Measurements from ENCODE around the gene LDLRAD3.

Gene LDLRAD3

DNA sequence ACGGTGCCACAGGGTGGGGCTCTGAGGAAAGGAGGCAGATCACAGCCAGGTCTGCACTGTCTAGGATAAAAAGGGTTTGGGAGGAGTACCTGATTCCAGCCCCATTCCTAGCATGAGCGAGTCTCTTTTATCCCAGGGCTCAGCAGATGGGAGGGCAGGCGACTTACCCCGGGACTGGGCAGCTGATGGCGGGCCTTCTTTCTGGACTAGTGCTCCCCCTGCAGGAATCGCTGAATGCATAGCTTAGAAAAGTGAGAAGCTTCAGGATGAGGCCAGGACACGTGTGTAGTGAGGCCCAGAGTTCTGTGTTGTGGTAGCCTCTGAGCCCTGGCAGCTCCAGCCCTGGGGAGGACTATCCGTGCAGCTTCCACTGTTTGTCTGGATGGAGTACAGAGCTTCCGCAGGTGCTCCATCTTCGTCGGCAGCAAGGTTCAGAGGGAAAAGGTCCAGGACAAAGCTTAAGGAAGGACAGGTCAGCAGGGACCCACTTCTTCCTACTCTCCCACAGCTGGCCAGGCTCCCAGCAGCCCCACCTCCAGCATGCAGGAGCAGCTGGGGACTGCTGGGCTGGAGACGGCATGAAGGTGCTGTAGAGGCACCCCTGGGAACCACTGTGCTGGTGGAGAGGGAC, 315.0 kb downstream of the LDLRAD3 start:
- Mint-ChIP-seq H3K4me3 (no peak overlapping the region), H3K4me1 (peaks cover 6% of the 10 kb centered on the region), H3K27ac (no peak overlapping the region), H3K36me3 (no peaks in the 10 kb centered on the region), H3K9me3 (no peaks in the 10 kb centered on the region)
- no peak for DNase-seq (ENCODE audit: low spot score in 2 of 2)
- ATAC-seq: peak; percentile 57

DNA sequence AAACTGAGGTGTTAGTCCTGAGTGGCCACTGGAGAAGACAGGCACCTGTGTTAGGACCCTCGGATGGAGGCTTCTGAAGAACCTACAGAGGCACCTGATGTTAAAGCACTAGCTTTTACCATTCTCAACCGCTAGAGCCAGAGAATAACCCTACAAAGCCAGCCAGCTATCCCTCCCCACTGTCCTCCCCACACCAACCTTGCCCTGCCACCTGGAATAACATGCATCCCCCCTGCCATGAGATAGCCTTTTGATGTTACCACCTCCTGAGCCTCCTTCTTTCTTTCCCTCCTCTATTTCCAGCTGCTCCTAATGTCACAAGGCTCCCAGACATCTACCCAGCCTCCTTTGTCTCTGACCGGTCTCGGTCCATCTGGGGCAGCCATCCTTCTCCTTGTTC, 317.2 kb downstream of the LDLRAD3 start:
- Mint-ChIP-seq H3K9me3 (no peaks in the 10 kb centered on the region), H3K27ac (no peak overlapping the region), H3K36me3 (no peaks in the 10 kb centered on the region), H3K4me3 (no peak overlapping the region), H3K4me1 (peaks cover 6% of the 10 kb centered on the region)
- no peak for DNase-seq (ENCODE audit: low spot score in 2 of 2)
- ATAC-seq: no peak

DNA sequence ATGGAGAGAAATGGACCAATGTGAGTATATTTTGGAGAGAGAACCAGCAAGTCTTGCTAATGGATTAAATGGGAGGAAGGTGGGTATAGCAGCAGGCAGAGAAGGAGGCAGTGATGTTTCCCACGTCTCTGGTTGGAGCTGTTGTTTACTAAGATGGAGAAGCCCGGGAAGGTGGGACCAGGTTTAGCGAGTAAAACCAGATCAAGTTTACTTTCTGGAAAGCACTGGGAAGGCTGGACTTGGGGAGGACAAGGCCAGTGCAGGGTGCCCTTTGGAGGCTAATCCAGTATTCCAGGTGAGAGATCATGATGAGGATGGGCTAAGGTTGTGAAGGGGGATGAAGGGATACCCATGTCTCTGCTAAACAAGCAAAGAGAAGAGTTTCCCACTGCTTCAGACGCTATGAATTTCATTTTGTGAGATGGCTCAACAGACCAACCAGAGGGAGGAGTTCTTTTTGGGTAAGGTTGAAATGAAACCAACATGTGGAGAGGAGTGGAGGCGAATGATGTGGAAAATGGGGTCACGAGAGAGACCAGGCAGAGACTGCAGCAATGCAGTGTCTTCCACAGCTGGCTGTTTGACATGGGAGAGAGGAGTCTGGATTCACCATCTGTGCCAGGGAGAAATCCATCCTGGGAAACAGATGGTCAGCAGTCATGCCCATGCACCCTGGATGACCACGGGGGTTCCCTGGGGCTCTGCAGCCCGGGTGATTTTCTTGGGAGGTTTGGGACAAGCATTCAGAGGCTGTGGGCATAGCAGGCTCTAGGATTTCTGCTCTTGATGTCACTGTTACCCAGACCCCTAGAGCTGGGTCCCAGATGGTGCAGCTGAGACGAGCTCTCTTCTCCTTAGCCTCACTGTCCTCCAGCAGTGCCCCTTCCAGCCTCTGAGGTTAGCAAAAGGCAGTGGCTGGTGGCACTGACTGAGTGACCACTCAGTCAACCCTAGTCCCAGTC, 320.4 kb downstream of the LDLRAD3 start:
- Mint-ChIP-seq H3K4me1 (no peaks in the 10 kb centered on the region), H3K36me3 (no peaks in the 10 kb centered on the region), H3K27ac (no peak overlapping the region), H3K4me3 (no peak overlapping the region), H3K9me3 (no peaks in the 10 kb centered on the region)
- DNase-seq (ENCODE audit: low spot score in 2 of 2): no peak
- ATAC-seq: no peak

DNA sequence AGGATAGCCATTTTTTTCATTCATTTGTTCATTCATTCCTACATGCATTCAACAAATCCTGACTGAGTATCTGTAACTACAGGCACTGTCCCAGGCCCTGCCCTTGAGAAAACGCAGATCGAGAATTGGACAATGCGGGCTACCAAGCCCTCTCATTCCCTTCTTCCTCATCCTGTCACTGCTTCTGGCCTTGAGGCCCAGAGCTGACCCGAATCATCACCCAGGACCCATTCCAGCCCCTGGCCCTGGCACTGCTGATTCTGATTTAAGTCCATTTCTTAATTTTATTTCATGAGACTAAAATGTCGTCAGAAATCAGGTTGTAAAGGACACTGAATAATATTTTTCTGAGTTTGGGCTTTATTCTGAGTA, 321.1 kb downstream of the LDLRAD3 start:
- H3K27ac Mint-ChIP-seq: no peak overlapping the region

DNA sequence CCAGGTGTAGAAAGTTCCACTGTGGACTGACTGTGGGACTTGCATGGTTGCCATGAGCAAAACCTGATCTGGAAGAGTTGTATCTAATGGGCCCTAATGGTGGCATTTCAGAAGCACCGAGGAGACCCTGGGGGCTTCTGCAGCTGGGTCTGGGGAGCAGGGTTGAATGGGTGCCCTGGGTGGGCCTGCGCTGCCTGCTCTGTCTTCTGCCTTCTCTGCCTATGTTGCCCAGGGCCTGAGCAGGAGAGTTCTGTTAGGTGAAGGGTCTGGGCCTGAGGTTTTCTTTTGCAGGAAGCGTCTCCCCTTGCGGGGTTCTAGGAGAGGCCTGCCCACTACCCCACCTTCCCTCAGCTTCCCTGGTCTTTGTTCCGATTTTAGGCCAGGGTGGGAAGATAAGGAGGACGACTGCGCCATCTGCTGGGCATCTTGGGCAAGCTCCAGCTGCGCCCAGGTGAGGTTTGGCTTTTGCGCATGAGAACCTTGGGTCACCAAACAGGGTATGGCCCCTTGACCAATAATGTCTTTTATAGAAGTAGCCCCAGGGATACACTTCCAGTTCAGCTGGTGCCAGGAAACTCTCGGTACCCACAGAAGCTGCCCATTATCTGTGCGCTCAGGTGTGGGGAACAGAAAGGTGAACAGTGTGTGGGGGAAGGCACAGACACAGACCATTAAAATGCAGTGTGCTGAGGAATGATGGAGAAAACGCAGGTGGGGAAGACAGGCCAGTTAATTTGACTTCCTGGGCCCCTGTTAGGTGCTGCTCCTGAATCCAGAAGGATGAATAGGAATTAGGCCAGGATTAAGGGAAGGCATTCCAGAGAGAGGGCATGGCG, 322.1 kb downstream of the LDLRAD3 start:
- peak; percentile 38 to 76 for DNase-seq (ENCODE audit: low spot score in 2 of 2)
- H3K27ac Mint-ChIP-seq: no peak overlapping the region
- H3K36me3 Mint-ChIP-seq: no peaks in the 10 kb centered on the region
- H3K4me1 Mint-ChIP-seq: no peaks in the 10 kb centered on the region
- H3K4me3 Mint-ChIP-seq: no peak overlapping the region
- peak; percentile 58 for ATAC-seq
- H3K9me3 Mint-ChIP-seq: no peaks in the 10 kb centered on the region

More for the DNA sequence above, 321.1 kb downstream of the LDLRAD3 start:
- Mint-ChIP-seq H3K36me3 (no peaks in the 10 kb centered on the region), H3K4me3 (no peak overlapping the region), H3K9me3 (no peaks in the 10 kb centered on the region), H3K4me1 (no peaks in the 10 kb centered on the region)
- ATAC-seq (no peak), DNase-seq (ENCODE audit: low spot score in 2 of 2) (no peak)

DNA sequence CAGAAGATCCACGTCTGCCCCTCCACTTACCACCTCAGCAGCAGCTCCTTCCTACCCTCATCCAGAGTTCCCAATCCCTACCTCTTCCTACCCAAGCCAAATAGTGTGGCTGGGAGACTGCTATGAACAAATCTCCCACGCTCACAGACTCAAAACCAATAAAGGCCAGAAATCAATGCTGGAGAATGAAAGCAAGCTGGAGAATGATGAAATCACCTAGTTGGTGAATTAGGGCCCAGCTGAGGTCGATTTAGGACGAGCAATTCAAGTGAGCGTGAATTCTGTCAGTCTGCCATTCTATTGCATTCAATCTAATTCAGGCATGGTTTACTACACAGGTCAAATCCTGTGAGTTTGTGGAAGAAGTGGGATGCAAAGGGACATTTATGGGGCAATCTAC, 322.9 kb downstream of the LDLRAD3 start:
- no peak for ATAC-seq
- Mint-ChIP-seq H3K4me3 (no peak overlapping the region), H3K4me1 (no peaks in the 10 kb centered on the region), H3K27ac (no peak overlapping the region), H3K36me3 (peaks cover 2% of the 10 kb centered on the region), H3K9me3 (no peaks in the 10 kb centered on the region)
- DNase-seq (ENCODE audit: low spot score in 2 of 2): no peak

DNA sequence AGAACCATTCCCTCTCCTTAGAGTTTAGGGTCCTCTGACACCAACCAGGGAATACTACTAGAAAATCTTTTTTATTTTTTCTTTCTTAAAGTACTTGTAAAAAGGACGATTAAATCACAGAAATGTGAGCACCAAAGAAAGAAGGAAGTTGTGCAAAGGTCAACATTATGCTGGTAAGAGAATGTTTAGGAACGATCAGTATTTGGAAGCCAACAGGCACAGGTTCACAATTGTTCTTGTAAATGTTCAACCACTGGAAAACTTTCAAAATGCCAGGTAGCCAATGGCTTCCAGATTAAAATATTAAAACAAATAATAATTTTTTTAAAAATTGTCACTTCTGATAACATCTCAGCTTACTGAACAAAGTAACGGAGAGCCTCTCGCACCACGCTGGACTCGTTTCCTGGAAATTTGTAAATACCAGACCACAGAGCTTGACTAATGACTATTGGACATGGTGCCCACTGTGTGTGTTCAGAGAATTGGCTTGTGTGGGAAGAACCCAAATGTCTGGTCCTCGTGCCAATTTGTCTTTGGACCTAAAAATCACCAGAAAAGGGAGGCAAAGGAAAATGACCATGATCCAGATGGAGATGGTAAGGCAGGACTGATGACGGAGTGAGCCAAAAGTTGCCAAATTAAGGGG, 324.6 kb downstream of the LDLRAD3 start:
- peaks cover 18% of the 10 kb centered on the region for H3K36me3 Mint-ChIP-seq
- no peak overlapping the region for H3K4me3 Mint-ChIP-seq
- H3K4me1 Mint-ChIP-seq: no peaks in the 10 kb centered on the region
- H3K9me3 Mint-ChIP-seq: no peaks in the 10 kb centered on the region
- H3K27ac Mint-ChIP-seq: no peak overlapping the region
- DNase-seq (ENCODE audit: low spot score in 2 of 2) (no peak), ATAC-seq (no peak)

DNA sequence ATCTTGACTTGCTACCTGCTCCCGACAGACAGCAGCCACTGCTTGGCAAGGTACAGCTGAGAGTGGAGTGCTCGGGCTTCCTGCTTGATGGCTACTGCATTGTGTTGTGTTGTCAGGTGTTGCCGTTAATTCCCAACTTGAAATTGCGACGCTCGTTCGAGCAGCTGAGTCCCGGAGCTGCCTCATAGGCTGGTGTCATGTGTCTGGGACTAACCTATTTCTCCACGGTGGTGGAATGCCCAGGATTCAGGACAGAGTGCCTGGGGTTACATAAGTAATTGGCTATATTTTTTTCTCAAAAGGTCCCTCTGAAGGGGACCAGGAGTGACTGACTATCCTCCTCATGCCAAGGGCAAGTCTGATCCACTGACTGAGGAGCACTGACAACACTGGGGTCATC, 326.8 kb downstream of the LDLRAD3 start:
- no peak for ATAC-seq
- H3K9me3 Mint-ChIP-seq: no peaks in the 10 kb centered on the region
- H3K4me3 Mint-ChIP-seq: no peak overlapping the region
- H3K4me1 Mint-ChIP-seq: no peaks in the 10 kb centered on the region
- H3K27ac Mint-ChIP-seq: no peak overlapping the region
- DNase-seq (ENCODE audit: low spot score in 2 of 2): no peak
- peaks cover 40% of the 10 kb centered on the region for H3K36me3 Mint-ChIP-seq

DNA sequence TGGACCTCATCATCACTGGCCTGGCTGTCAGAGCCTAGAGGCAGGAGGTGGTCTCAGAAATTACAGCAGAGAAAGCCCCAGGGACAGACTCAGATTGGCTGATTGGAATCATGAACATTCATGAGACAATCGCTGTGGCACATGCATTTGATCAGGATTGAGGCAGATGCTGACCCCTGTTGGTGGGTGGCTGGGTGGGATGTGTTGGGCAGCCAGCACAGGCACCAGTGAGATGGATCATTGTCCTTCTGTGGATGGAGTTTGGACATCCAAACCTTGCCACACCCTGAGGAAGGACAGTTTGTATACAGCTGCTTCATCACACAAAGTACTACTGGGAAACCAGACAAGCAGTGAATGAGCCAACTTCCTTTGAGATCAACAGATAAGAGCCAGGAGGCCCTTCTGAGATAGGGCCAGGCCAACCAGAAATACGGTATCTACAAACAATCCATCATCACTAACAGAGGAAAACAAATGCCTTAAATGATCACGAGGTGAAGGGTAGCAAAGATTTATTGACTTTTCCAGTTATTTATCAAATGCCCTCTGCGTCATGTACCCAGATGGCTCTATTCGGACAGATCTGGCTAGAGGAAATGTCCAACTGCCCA, 328.0 kb downstream of the LDLRAD3 start:
- Mint-ChIP-seq H3K4me3 (no peak overlapping the region), H3K27ac (no peak overlapping the region), H3K4me1 (no peaks in the 10 kb centered on the region), H3K36me3 (peaks cover 49% of the 10 kb centered on the region), H3K9me3 (no peaks in the 10 kb centered on the region)
- DNase-seq (ENCODE audit: low spot score in 2 of 2) (no peak), ATAC-seq (no peak)

DNA sequence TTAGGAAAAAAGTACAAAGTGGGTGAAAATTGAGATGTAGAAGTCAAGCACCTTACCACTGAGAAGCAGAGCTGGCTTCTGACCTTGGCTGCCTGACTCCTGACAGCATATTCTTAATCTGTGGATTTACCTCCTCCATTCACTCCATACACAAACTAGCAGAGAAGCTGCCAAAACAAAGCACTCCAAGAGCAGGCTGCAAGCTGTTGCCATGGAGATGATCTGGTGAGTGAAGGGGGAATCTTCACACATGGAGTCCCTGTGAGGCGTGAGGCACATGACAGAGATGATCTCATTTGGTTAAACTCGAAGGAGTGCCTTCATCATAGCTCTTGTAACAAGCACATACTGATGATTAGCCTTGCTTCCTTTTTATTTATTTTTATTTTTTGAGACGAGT, 329.2 kb downstream of the LDLRAD3 start:
- no peaks in the 10 kb centered on the region for H3K4me1 Mint-ChIP-seq
- ATAC-seq: no peak
- H3K36me3 Mint-ChIP-seq: peaks cover 59% of the 10 kb centered on the region
- DNase-seq (ENCODE audit: low spot score in 2 of 2): no peak
- no peaks in the 10 kb centered on the region for H3K9me3 Mint-ChIP-seq
- no peak overlapping the region for H3K27ac Mint-ChIP-seq
- H3K4me3 Mint-ChIP-seq: no peak overlapping the region

DNA sequence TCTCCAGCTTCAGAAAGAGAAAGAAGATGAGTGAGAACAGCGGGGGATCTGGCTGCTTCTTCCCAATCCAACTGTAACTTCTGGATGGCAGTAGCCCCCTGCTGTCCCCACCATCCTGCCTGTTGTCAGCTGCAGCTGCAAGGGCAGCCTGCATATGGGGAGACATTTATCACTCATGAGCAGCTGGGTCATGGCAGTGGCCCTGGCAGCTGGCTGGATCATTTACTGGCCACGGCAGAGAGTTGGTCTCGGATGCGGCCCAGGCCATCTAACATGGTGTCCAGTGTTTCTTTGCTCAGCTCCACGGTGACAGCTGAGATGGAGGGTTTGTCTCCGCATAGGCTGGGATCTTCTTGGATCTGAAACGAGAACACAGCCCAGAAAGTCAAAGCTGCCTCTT, 330.6 kb downstream of the LDLRAD3 start:
- no peak for ATAC-seq
- Mint-ChIP-seq H3K4me3 (no peak overlapping the region), H3K36me3 (peaks cover 60% of the 10 kb centered on the region), H3K9me3 (no peaks in the 10 kb centered on the region), H3K27ac (no peak overlapping the region), H3K4me1 (no peaks in the 10 kb centered on the region)
- DNase-seq (ENCODE audit: low spot score in 2 of 2): no peak

DNA sequence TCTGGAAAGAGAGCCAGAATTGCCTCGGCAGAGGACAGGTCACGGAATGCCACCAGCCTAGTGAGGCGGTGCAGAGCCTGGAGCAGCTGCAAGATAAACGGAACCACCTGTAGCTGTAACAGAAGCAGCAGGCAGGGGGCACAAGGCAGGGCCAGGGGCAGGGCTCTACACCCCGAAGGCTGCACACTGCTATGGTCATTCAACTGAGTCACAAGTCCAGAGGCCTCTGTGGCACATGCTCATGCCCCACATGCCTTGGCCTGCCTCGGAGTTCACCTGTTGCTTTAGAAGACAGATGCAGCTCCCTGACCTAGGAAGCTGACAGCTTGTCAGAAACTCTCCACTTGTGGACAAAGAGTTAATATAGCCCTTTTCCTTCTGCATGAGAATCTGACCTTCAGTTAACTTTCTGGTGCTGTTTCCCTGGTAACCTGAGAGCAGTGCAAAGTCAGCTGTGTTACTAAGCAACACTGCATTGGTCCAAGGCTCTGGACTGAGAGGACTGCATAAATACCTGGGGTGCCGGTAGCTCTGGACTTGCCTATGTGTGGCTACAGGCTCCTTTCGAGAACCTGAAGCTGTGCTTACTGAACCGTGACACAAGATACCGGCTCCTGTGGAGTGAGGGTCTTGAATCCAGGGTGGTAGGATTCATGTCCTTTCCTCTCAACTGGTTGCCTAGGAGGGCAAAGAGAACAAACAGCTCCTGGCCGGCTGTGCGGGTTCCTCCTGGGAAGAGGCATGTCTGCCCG, 334.8 kb downstream of the LDLRAD3 start:
- Mint-ChIP-seq H3K4me1 (peaks cover 13% of the 10 kb centered on the region), H3K9me3 (no peaks in the 10 kb centered on the region), H3K27ac (no peak overlapping the region), H3K4me3 (no peak overlapping the region), H3K36me3 (peaks cover 49% of the 10 kb centered on the region)
- DNase-seq (ENCODE audit: low spot score in 2 of 2) (no peak), ATAC-seq (no peak)

DNA sequence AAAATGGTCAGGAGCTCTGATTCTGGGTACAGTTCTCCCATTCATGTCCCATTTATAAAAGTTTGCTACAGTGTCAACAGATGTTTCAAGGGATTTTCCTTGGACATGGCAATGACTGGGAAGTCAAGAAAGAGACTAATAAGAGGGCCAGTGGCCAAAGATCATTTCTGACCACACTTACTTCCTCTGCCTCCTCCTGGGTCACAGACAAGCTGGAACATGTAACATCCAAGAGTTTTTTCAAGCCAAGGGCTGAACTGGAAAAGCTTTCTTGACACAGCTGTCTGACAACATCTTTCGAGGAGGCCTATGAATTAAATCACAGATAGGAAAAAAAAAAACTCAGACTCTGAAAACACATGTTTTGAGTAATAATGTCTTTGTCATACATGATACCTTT, 336.7 kb downstream of the LDLRAD3 start:
- Mint-ChIP-seq H3K9me3 (no peaks in the 10 kb centered on the region), H3K4me3 (no peak overlapping the region), H3K36me3 (peaks cover 31% of the 10 kb centered on the region), H3K4me1 (peaks cover 19% of the 10 kb centered on the region), H3K27ac (no peak overlapping the region)
- no peak for ATAC-seq
- no peak for DNase-seq (ENCODE audit: low spot score in 2 of 2)

Measured in stimulated activated effector memory CD8-positive, alpha-beta T cell treated with anti-CD3 and anti-CD28 coated beads, Interleukin-12 subunit alpha, Interleukin-12 subunit beta, amount 100 ng/mL, for 72 hours (primary cell).